ENCODE data around the gene PREX1. TPM values are rescaled to one million over a fixed set of nuclear protein-coding genes. Genes with fewer than 3 reads are reported as not detected.

The PREX1 gene
- total RNA-seq, 2 experiments from 2014 or later: 142 to 147 TPM

- no peak for DNase-seq
- H3K4me3 Mint-ChIP-seq: no peak overlapping the region
- peak overlapping the region; percentile 75 for H3K27ac Mint-ChIP-seq
- peaks cover 51% of the 10 kb centered on the region for H3K4me1 Mint-ChIP-seq
- ATAC-seq (ENCODE audit: low read depth): no peak
- POLR2A ChIA-PET: no interaction called here
- H3K9me3 Mint-ChIP-seq: no peaks in the 10 kb centered on the region
- peaks cover 61% of the 10 kb centered on the region for H3K36me3 Mint-ChIP-seq
- no peaks in the 10 kb centered on the region for H3K27me3 Mint-ChIP-seq
Measured at GRCh38 chr20:48686238-48687116, 141.3 kb downstream of the PREX1 start.

- ATAC-seq (ENCODE audit: low read depth): no peak
- Mint-ChIP-seq H3K4me1 (peaks cover 41% of the 10 kb centered on the region), H3K36me3 (peaks cover 51% of the 10 kb centered on the region), H3K4me3 (no peak overlapping the region), H3K27ac (peak overlapping the region; percentile 74), H3K9me3 (no peaks in the 10 kb centered on the region), H3K27me3 (no peaks in the 10 kb centered on the region)
- POLR2A ChIA-PET: no interaction called here
- DNase-seq: no peak
Measured at GRCh38 chr20:48685300-48685699, 142.5 kb downstream of the PREX1 start.

- POLR2A ChIA-PET: interaction anchor here (0.6 kb wide), 1 partner anchor 221 kb away, joined by 5 read pairs; no protein-coding TSS in a partner anchor
- Mint-ChIP-seq H3K27me3 (no peaks in the 10 kb centered on the region), H3K9me3 (no peaks in the 10 kb centered on the region), H3K4me3 (no peak overlapping the region), H3K36me3 (peaks cover 44% of the 10 kb centered on the region), H3K27ac (peak overlapping the region; percentile 74), H3K4me1 (peaks cover 36% of the 10 kb centered on the region)
- no peak for DNase-seq
- ATAC-seq (ENCODE audit: low read depth): no peak
Measured at GRCh38 chr20:48684501-48685041, 143.2 kb downstream of the PREX1 start.

GRCh38 chr20:48683467-48684175, 144.2 kb downstream of the PREX1 start:
- Mint-ChIP-seq H3K27me3 (no peaks in the 10 kb centered on the region), H3K9me3 (no peaks in the 10 kb centered on the region), H3K4me3 (no peak overlapping the region), H3K27ac (no peak overlapping the region), H3K4me1 (peaks cover 29% of the 10 kb centered on the region), H3K36me3 (peaks cover 39% of the 10 kb centered on the region)
- DNase-seq (no peak), ATAC-seq (ENCODE audit: low read depth) (no peak)
- POLR2A ChIA-PET: interaction anchor here (1.1 to 1.5 kb wide), 2 partner anchors 36 to 55 kb away, joined by 3 to 5 read pairs; no protein-coding TSS in a partner anchor

DNA sequence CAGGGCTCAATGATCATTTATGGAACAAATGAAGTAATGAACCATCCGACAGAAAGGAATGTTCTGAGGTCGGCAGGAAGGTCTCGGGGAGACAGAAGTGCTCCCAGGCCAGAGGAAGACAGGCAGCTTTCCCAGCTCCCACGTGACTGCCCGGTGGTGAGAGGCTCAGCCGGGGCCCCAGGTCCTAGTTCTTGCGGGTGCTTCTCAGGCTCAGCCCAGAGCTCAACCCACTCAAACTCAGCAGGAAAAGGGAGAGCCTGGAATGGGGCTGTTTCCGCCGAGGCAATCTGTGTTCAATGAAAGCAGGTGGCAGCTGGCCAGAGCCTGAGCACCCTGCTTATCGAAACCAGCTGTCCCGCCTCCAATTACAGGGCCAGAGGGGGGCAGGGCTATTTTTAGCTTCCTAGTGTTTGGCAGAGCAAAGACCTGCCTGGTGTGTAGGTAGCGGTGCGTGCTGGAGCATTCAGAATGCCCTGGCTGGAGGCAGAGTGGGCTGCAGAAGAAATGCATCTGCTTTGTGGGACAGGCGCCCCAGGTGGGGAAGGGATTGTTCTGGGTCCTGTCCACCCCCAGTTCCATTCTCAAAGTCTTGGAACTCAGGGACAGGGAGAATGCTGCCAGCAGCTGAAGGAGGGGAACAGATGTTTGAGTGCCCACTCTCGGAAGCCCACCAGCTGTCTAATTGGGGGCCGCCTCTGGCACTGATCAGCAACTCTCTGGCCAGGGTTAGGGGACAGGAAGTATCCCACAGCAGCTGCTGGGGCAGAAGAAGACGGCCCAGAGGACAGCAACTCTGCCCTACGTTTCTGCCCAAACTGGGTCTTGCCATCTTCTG, 145.1 kb downstream of the PREX1 start:
- Mint-ChIP-seq H3K27me3 (no peaks in the 10 kb centered on the region), H3K4me3 (no peak overlapping the region), H3K9me3 (no peaks in the 10 kb centered on the region), H3K36me3 (peaks cover 36% of the 10 kb centered on the region), H3K4me1 (peaks cover 27% of the 10 kb centered on the region), H3K27ac (peak overlapping the region; percentile 22)
- ATAC-seq (ENCODE audit: low read depth): no peak
- no peak for DNase-seq
- POLR2A ChIA-PET: interaction anchor here (0.6 to 1.5 kb wide), 3 partner anchors 37 to 159 kb away, joined by 3 to 5 read pairs (median 3); no protein-coding TSS in a partner anchor

GRCh38 chr20:48681873-48682426, 145.8 kb downstream of the PREX1 start:
- Mint-ChIP-seq H3K36me3 (peaks cover 35% of the 10 kb centered on the region), H3K27me3 (no peaks in the 10 kb centered on the region), H3K9me3 (no peaks in the 10 kb centered on the region), H3K4me1 (peaks cover 22% of the 10 kb centered on the region), H3K4me3 (no peak overlapping the region), H3K27ac (no peak overlapping the region)
- ATAC-seq (ENCODE audit: low read depth) (no peak), DNase-seq (no peak)
- POLR2A ChIA-PET: no interaction called here

- peaks cover 39% of the 10 kb centered on the region for H3K36me3 Mint-ChIP-seq
- ATAC-seq (ENCODE audit: low read depth): no peak
- H3K9me3 Mint-ChIP-seq: no peaks in the 10 kb centered on the region
- H3K27me3 Mint-ChIP-seq: no peaks in the 10 kb centered on the region
- POLR2A ChIA-PET: no interaction called here
- H3K27ac Mint-ChIP-seq: no peak overlapping the region
- no peak for DNase-seq
- peaks cover 20% of the 10 kb centered on the region for H3K4me1 Mint-ChIP-seq
- H3K4me3 Mint-ChIP-seq: no peak overlapping the region
Measured at GRCh38 chr20:48681201-48681872, 146.5 kb downstream of the PREX1 start.

DNA sequence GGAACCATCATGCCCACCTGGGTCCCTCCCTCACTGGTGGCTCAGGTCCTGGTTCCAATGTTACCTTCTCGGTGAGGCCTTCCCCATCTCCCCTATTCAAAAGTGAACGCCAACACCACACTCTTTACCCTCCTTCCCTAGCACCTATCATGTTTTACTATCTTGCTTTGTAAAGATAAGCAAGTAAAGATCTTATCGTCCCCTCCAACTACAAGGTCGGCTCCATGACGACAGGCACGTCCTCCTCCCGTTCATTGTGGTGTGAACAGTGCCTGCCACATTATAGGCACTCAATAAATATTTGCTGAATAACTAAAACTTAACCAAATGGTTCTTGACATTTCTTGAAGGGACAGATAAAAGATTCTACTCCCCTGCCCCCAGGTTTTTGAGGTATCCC, 147.1 kb downstream of the PREX1 start:
- Mint-ChIP-seq H3K27ac (no peak overlapping the region), H3K9me3 (no peaks in the 10 kb centered on the region), H3K4me3 (no peak overlapping the region), H3K27me3 (no peaks in the 10 kb centered on the region), H3K4me1 (peaks cover 17% of the 10 kb centered on the region), H3K36me3 (peaks cover 44% of the 10 kb centered on the region)
- POLR2A ChIA-PET: no interaction called here
- DNase-seq (no peak), ATAC-seq (ENCODE audit: low read depth) (no peak)

GRCh38 chr20:48679599-48679998, 148.2 kb downstream of the PREX1 start:
- no peaks in the 10 kb centered on the region for H3K9me3 Mint-ChIP-seq
- no peak for ATAC-seq (ENCODE audit: low read depth)
- H3K36me3 Mint-ChIP-seq: peaks cover 43% of the 10 kb centered on the region
- no peak overlapping the region for H3K4me3 Mint-ChIP-seq
- no peaks in the 10 kb centered on the region for H3K27me3 Mint-ChIP-seq
- no peak overlapping the region for H3K27ac Mint-ChIP-seq
- H3K4me1 Mint-ChIP-seq: peaks cover 8% of the 10 kb centered on the region
- POLR2A ChIA-PET: no interaction called here
- DNase-seq: no peak

GRCh38 chr20:48679011-48679410, 148.8 kb downstream of the PREX1 start:
- POLR2A ChIA-PET: no interaction called here
- peaks cover 4% of the 10 kb centered on the region for H3K4me1 Mint-ChIP-seq
- no peak overlapping the region for H3K4me3 Mint-ChIP-seq
- DNase-seq (no peak), ATAC-seq (ENCODE audit: low read depth) (no peak)
- H3K27ac Mint-ChIP-seq: no peak overlapping the region
- no peaks in the 10 kb centered on the region for H3K9me3 Mint-ChIP-seq
- no peaks in the 10 kb centered on the region for H3K27me3 Mint-ChIP-seq
- H3K36me3 Mint-ChIP-seq: peaks cover 38% of the 10 kb centered on the region

DNA sequence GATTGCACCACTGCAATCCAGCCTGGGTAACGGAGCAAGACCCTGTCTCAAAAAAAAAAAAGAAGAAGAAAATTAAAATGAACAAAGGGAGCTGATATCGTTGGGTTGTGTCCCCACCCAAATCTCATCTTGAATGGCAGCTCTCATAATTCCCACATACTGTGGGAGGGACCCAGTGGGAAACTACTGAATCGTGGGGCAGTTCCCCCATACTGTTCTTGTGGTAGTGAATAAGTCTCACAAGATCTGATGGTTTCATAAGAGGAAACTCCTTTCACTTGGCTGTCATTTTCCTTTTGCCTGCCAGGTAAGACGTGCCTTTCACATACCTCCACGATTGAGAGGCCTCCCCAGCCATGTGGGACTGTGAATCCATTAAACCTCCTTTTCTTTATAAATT, 149.4 kb downstream of the PREX1 start:
- POLR2A ChIA-PET: no interaction called here
- H3K4me3 Mint-ChIP-seq: no peak overlapping the region
- ATAC-seq (ENCODE audit: low read depth): no peak
- no peaks in the 10 kb centered on the region for H3K27me3 Mint-ChIP-seq
- peaks cover 4% of the 10 kb centered on the region for H3K4me1 Mint-ChIP-seq
- no peaks in the 10 kb centered on the region for H3K9me3 Mint-ChIP-seq
- H3K36me3 Mint-ChIP-seq: peaks cover 37% of the 10 kb centered on the region
- no peak for DNase-seq
- H3K27ac Mint-ChIP-seq: no peak overlapping the region

DNA sequence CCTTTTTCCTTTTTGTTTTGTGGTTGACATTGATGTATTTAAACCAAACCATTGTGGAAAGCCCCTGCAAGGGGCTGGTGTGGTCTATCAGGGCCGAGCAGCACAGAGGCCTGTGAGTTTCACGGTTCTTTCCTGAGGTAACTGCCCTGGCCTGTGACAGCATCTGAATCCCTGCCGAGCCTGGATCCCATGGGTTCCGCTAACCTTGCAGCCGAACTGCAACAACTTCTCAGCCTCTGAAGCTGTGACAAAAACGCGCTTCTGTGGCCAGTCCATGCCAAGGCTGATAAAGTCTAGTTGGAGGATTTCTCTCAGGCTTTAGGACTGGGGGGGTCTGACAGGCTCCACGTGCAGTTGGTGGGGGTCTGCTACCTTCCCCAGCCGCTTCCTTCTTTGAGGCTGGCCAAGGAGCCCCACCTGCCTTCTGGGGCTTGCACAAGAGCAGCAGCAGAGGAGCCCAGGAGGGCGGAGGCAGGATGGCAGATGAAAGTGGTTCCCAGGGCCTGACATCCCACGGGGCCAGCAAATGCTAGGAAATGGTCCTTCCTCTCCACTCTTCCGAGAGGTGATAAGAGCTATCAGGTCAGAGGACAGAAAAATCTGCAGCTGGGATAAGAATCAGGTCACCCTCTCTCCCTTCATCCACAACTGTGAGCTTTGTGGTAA, 150.9 kb downstream of the PREX1 start:
- no peak overlapping the region for H3K4me3 Mint-ChIP-seq
- POLR2A ChIA-PET: no interaction called here
- H3K27me3 Mint-ChIP-seq: no peaks in the 10 kb centered on the region
- H3K27ac Mint-ChIP-seq: no peak overlapping the region
- H3K9me3 Mint-ChIP-seq: no peaks in the 10 kb centered on the region
- ATAC-seq (ENCODE audit: low read depth): no peak
- peaks cover 49% of the 10 kb centered on the region for H3K36me3 Mint-ChIP-seq
- DNase-seq: no peak
- H3K4me1 Mint-ChIP-seq: peaks cover 8% of the 10 kb centered on the region
